GM12864 (cell line): ENCODE results near the gene LRRC56.
A peak's percentile ranks its signal among the peaks of the same experiment; 100 is the strongest.

Experiments used
- DNase-seq: peaks from one replicate; pipeline ENCODE4 v3.0.0-alpha.2; 2011; ENCODE audit warnings: low read depth
- H3K4me3 ChIP-seq: 2 replicates; pipeline ENCODE4 v1.5.1; 2011; ENCODE audit warnings: mild to moderate bottlenecking, low read depth, low read length, control low read depth
- CTCF ChIP-seq: IDR thresholded peaks from 2 replicates; pipeline ENCODE4 v1.5.1; 2011; ENCODE audit warnings: low read depth, mild to moderate bottlenecking, moderate library complexity, low read length, control low read depth, inconsistent platforms; ENCODE audit errors: missing control alignments

The LRRC56 gene

GRCh38 chr11:537622-538430 is 499 bp downstream of the LRRC56 start:
- peak overlapping the region; percentile 73 for H3K4me3 ChIP-seq
- DNase-seq: no peak
- TF ChIP-seq CTCF: no peak

- no peak for DNase-seq
- H3K4me3 ChIP-seq: no peak overlapping the region
- no peak for TF ChIP-seq CTCF
Observed at GRCh38 chr11:538431-539051, 1.2 kb downstream of the LRRC56 start.

- TF ChIP-seq CTCF: no peak
- H3K4me3 ChIP-seq: no peak overlapping the region
- DNase-seq: no peak
Observed at GRCh38 chr11:539971-540481, 2.7 kb downstream of the LRRC56 start.

GRCh38 chr11:540583-541432 is 3.5 kb downstream of the LRRC56 start:
- no peak overlapping the region for H3K4me3 ChIP-seq
- no peak for TF ChIP-seq CTCF
- no peak for DNase-seq

- H3K4me3 ChIP-seq: no peak overlapping the region
- TF ChIP-seq CTCF: no peak
- DNase-seq: no peak
Observed at GRCh38 chr11:541433-541885, 4.1 kb downstream of the LRRC56 start.

GRCh38 chr11:544817-545166 is 7.5 kb downstream of the LRRC56 start:
- no peak for TF ChIP-seq CTCF
- no peak for DNase-seq
- no peak overlapping the region for H3K4me3 ChIP-seq
